Activated CD8-positive, alpha-beta T cell treated with anti-CD3 and anti-CD28 coated beads, Interleukin-2, amount 10 ng/mL, durations not matched to agents 7 days and 5 days (primary cell): ENCODE results near the gene STAB2. TPM values are rescaled to one million over a fixed set of nuclear protein-coding genes. Genes with fewer than 3 reads are reported as not detected.

Experiments
- ATAC-seq: fragments of 150-1000 bp; cut with Tn5 transposase; one replicate; pipeline ENCODE4 v1.10.0; 2021; ENCODE audit warnings: moderate library complexity
- CTCF ChIA-PET: fragments of 350-600 bp; sonication (Branson Sonifier 250); formaldehyde crosslinking; loops from one replicate; lab custom pipeline; 2021; ENCODE audit warnings: antibody characterized with exemption; lab: Charles Lee
- POLR2A ChIA-PET: fragments of 350-600 bp; sonication (Branson Sonifier 250); formaldehyde crosslinking; loops from one replicate; lab custom pipeline; 2021; ENCODE audit warnings: antibody characterized with exemption; lab: Charles Lee
- DNase-seq: peaks from one replicate; pipeline ENCODE4 v3.0.0-alpha.2; 2020
- H3K27ac Mint-ChIP-seq: one replicate; pipeline ENCODE4 v1.8.0; 2021; ENCODE audit warnings: mild to moderate bottlenecking, mixed read lengths
- H3K27me3 Mint-ChIP-seq: one replicate; pipeline ENCODE4 v1.8.0; 2021; ENCODE audit warnings: low read depth, mixed read lengths
- H3K36me3 Mint-ChIP-seq: one replicate; pipeline ENCODE4 v1.8.0; 2021; ENCODE audit warnings: low read depth, mixed read lengths
- H3K4me1 Mint-ChIP-seq: one replicate; pipeline ENCODE4 v1.8.0; 2021; ENCODE audit warnings: low read depth, mixed read lengths
- H3K4me3 Mint-ChIP-seq: one replicate; pipeline ENCODE4 v1.8.0; 2021; ENCODE audit warnings: mild to moderate bottlenecking, mixed read lengths
- H3K9me3 Mint-ChIP-seq: one replicate; pipeline ENCODE4 v1.8.0; 2022; ENCODE audit warnings: mixed read lengths; ENCODE audit not compliant: insufficient read depth
- total RNA-seq, 2 experiments: library from RNA; stranded (reverse); gene quantifications; one replicate each; pipeline ENCODE4 v1.2.3, GENCODE V29; 2021

Gene STAB2
- total RNA-seq, 2 experiments from 2014 or later = not detected

GRCh38 chr12:103758310-103759089 lies 171.4 kb downstream of the STAB2 start:
- Mint-ChIP-seq H3K27ac (no peak overlapping the region), H3K27me3 (no peaks in the 10 kb centered on the region), H3K36me3 (no peaks in the 10 kb centered on the region), H3K9me3 (no peaks in the 10 kb centered on the region), H3K4me3 (no peak overlapping the region), H3K4me1 (no peaks in the 10 kb centered on the region)
- DNase-seq (no peak), ATAC-seq (no peak)
- ChIA-PET POLR2A (interaction anchor here (0.6 kb wide), 1 partner anchor 1697 kb away, joined by 3 read pairs; no protein-coding TSS in a partner anchor), CTCF (interaction anchor here (1.8 kb wide), 1 partner anchor 120 kb away, joined by 3 read pairs; no protein-coding TSS in a partner anchor)

DNA sequence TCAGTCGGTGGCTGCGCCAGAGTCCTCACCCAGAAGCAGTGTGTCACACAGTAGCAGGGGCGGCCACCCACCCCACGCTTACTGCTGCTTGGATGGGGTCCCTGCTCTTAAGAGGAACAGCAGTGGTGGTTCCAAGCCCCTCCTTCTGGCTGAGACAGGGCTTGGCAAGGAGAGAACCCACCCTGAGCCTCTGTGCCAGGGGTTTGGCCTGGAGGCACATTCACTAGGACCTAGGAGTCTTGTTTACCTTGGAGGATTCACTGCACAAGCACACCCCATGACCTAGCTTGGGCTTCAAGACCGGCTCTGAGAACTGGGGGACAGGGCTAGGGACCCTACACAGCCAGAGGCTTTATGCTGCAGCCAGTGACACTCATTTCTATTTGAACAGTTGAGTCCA lies 175.4 kb downstream of the STAB2 start:
- H3K27ac Mint-ChIP-seq = no peak overlapping the region
- no peaks in the 10 kb centered on the region for H3K4me1 Mint-ChIP-seq
- H3K9me3 Mint-ChIP-seq = no peaks in the 10 kb centered on the region
- no peaks in the 10 kb centered on the region for H3K36me3 Mint-ChIP-seq
- H3K27me3 Mint-ChIP-seq = no peaks in the 10 kb centered on the region
- H3K4me3 Mint-ChIP-seq = no peak overlapping the region
- no peak for DNase-seq
- ChIA-PET POLR2A (interaction anchor here (0.6 kb wide), 1 partner anchor 1898 kb away, joined by 4 read pairs; no protein-coding TSS in a partner anchor), CTCF (no interaction called here)
- ATAC-seq = no peak

GRCh38 chr12:103765322-103765721 lies 178.2 kb downstream of the STAB2 start:
- POLR2A ChIA-PET = no interaction called here
- ATAC-seq (no peak), DNase-seq (no peak)
- CTCF ChIA-PET = no interaction called here
- H3K4me1 Mint-ChIP-seq = no peaks in the 10 kb centered on the region
- H3K27ac Mint-ChIP-seq = no peak overlapping the region
- no peak overlapping the region for H3K4me3 Mint-ChIP-seq
- no peaks in the 10 kb centered on the region for H3K36me3 Mint-ChIP-seq
- H3K9me3 Mint-ChIP-seq = no peaks in the 10 kb centered on the region
- H3K27me3 Mint-ChIP-seq = no peaks in the 10 kb centered on the region

DNA sequence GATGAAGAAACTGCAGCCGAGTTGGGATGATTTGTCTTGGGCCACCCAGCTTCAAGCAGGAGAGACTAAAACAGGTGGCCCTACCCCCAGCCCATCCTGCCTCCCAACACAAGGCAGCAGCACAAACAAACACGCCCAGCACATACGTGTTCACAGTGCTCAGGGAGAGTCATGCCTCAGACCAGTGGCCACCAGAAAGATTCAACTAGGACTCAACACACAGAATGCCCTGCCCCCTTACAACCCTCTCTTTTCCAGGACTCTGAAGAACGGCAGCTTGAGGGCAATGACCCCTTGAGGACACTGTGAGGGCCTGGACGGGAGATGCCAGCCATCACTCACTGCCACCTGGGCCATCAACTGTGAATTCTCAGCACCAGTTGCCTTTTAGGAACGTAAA lies 179.0 kb downstream of the STAB2 start:
- Mint-ChIP-seq H3K27me3 (no peaks in the 10 kb centered on the region), H3K27ac (no peak overlapping the region), H3K4me1 (no peaks in the 10 kb centered on the region), H3K9me3 (no peaks in the 10 kb centered on the region), H3K36me3 (no peaks in the 10 kb centered on the region), H3K4me3 (no peak overlapping the region)
- ChIA-PET POLR2A (no interaction called here), CTCF (no interaction called here)
- ATAC-seq = no peak
- DNase-seq = no peak

DNA sequence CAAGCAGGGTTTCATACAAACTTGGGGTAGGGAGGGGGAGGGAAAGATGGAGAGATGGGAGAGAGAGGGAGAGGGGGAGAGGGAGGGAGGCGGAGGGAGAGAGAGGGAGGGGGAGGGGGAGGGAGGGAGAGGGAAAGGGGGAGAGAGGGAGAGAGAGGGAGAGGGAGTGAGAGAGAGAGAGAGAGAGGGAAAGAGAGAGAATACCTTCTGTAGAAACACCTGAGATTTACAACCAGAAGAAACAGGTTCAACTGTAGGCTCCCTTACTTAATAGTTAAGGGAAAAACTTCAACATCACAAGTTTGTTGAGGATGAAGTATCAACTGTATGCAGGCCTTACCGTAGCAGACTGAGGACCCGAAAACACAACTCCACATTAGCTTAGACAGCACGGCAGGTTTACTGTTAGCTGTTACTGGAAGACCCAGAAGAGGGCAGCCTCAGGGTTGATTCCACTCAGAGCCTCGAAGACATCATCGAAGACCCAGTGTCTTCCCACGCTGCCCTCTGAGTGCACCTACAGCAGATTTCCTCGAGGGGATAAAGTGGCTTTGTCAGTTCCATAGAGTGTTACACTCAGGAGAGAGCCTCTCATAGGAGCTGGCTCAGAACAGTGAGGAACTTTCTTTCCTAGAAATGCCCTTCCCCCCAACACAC lies 181.5 kb downstream of the STAB2 start:
- Mint-ChIP-seq H3K4me3 (no peak overlapping the region), H3K4me1 (no peaks in the 10 kb centered on the region), H3K36me3 (no peaks in the 10 kb centered on the region), H3K9me3 (no peaks in the 10 kb centered on the region), H3K27me3 (no peaks in the 10 kb centered on the region), H3K27ac (no peak overlapping the region)
- DNase-seq (no peak), ATAC-seq (no peak)
- ChIA-PET POLR2A (no interaction called here), CTCF (no interaction called here)

GRCh38 chr12:103769240-103769945 lies 182.3 kb downstream of the STAB2 start:
- Mint-ChIP-seq H3K9me3 (no peaks in the 10 kb centered on the region), H3K27me3 (no peaks in the 10 kb centered on the region), H3K4me1 (no peaks in the 10 kb centered on the region), H3K27ac (no peak overlapping the region), H3K4me3 (no peak overlapping the region), H3K36me3 (no peaks in the 10 kb centered on the region)
- ATAC-seq (no peak), DNase-seq (no peak)
- POLR2A ChIA-PET = no interaction called here
- CTCF ChIA-PET = no interaction called here

- DNase-seq (no peak), ATAC-seq (no peak)
- no peaks in the 10 kb centered on the region for H3K9me3 Mint-ChIP-seq
- H3K4me1 Mint-ChIP-seq = no peaks in the 10 kb centered on the region
- H3K27ac Mint-ChIP-seq = no peak overlapping the region
- ChIA-PET POLR2A (no interaction called here), CTCF (interaction anchor here (1.0 to 1.5 kb wide), 4 partner anchors 12 to 338 kb away, joined by 3 read pairs; no protein-coding TSS in a partner anchor)
- no peak overlapping the region for H3K4me3 Mint-ChIP-seq
- H3K36me3 Mint-ChIP-seq = peaks cover 2% of the 10 kb centered on the region
- no peaks in the 10 kb centered on the region for H3K27me3 Mint-ChIP-seq
Observed at GRCh38 chr12:103771466-103771865, 184.4 kb downstream of the STAB2 start.

DNA sequence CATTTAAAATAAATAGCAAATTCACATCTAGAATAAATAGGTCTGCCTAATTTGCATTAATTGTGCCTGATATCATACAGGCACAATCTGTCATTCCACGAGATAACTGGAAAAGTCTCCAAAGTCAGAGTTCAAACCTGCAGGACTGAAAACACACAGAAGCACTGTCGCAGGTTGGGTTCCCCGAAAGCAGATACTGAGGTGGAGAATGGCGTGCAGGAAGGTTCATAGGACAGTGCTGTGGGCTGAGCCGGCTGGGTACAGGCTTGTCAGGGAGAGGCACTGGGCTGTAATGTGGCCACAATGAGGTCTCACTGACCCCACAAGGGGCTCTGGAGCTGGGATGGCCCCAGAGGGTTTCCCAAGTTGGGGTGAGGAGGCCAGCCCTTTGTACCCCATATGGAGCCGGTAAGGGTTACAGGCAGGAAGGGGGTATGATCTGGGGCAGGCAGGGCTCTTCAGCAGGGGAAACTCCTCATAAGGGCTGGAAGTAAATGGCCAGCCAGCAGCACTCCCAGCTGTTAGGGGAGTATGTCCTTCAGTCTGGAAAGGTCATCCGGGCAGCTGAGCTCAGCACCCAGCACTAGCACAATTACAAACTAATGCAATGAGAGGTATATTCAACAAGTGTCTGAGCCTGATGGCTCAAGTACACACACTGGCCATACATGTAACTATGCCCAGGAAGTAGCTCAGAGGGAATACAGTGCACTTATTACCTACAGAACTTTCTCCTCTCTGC lies 185.5 kb downstream of the STAB2 start:
- H3K36me3 Mint-ChIP-seq = peaks cover 2% of the 10 kb centered on the region
- H3K9me3 Mint-ChIP-seq = no peaks in the 10 kb centered on the region
- H3K27me3 Mint-ChIP-seq = no peaks in the 10 kb centered on the region
- no peaks in the 10 kb centered on the region for H3K4me1 Mint-ChIP-seq
- POLR2A ChIA-PET = interaction anchor here (0.8 kb wide), 1 partner anchor 68 kb away, joined by 3 read pairs; no protein-coding TSS in a partner anchor
- no peak for DNase-seq
- CTCF ChIA-PET = interaction anchor here (0.6 to 0.7 kb wide), 2 partner anchors 110 to 329 kb away, joined by 3 read pairs; no protein-coding TSS in a partner anchor
- no peak overlapping the region for H3K4me3 Mint-ChIP-seq
- no peak for ATAC-seq
- H3K27ac Mint-ChIP-seq = no peak overlapping the region

DNA sequence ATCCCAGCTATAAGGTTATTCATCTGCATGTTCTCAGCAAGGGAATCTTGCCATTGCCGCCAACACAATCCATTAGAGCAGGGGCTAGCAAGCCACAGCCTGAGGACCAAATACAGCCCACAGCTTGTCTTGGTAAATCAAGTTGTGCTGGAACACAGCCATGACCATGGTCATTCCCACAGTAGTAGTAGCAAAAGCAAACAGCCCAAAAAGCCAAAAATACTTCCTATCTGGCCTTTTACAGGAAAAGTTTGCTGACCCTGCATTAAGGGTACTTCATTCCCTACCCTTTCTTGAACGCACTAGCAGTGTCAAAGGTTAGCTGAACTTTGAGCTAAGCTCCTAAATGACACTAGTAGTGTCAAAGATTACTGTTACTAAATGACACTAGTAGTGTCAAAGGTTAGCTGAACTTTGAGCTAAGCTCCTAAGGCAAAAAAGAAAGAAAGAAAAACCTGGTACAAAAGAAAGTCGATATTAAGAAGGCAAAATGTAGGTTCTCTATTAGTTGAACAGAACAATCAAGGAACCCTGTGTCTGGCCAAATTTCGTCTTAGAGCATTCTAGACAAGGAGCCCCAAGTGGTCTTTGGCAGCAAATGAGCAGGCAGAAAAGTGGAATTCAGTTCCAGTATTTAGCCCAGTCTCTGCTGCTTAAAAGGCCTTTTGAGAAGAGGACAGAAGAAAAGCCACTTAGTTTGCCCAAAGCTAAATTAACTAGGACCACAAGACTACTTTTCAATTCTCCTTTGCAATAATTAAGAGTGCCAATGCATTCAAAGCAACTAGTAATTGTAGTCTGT lies 186.2 kb downstream of the STAB2 start:
- Mint-ChIP-seq H3K4me1 (no peaks in the 10 kb centered on the region), H3K4me3 (no peak overlapping the region), H3K36me3 (peaks cover 2% of the 10 kb centered on the region), H3K27me3 (no peaks in the 10 kb centered on the region), H3K9me3 (no peaks in the 10 kb centered on the region), H3K27ac (no peak overlapping the region)
- CTCF ChIA-PET = no interaction called here
- no peak for DNase-seq
- no peak for ATAC-seq
- POLR2A ChIA-PET = interaction anchor here (0.8 kb wide), 1 partner anchor 67 kb away, joined by 3 read pairs; no protein-coding TSS in a partner anchor

DNA sequence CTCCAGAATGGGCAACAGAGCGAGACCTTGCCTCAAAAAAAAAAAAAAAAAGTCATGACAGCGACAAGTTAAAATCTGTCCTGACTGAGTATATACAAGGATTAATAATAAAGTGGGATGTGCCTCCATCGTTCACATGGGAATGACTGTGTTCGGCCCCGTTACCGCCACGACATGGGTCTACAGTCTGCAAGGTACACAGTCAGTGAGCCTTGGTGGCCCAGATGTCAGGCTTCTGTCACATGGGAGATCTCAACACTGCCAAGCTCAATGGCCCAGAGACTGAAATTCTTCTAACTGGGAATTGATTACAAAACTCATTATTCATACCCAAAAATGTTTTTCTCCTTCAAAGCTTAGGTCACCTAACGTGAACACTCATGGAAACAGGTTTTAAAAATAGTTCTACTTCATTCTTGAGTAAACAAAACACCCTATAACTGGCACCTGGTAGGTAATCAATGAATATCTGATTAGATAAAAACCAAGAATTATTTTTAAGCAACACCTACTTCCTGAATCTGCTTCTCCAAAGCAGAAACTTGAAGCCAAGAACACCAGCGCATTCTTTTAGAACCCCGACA lies 188.0 kb downstream of the STAB2 start:
- Mint-ChIP-seq H3K27ac (no peak overlapping the region), H3K4me3 (no peak overlapping the region), H3K4me1 (no peaks in the 10 kb centered on the region), H3K36me3 (peaks cover 8% of the 10 kb centered on the region), H3K9me3 (no peaks in the 10 kb centered on the region), H3K27me3 (no peaks in the 10 kb centered on the region)
- POLR2A ChIA-PET = interaction anchor here (0.7 kb wide), 1 partner anchor 1551 kb away, joined by 3 read pairs; no protein-coding TSS in a partner anchor
- DNase-seq = no peak
- CTCF ChIA-PET = no interaction called here
- ATAC-seq = no peak
